Body of pancreas (tissue), 4 donors: ENCODE results near the gene ZNF277.

Experiments
- CTCF ChIP-seq, 7 experiments: fragments of 450-650 bp in 4 of 7; fragments of 200-600 bp in 3 of 7; sonication (generic) in 3 of 7; IDR thresholded peaks; one replicate each; pipeline ENCODE4 v1.5.1; 2016 to 2019; ENCODE audit warnings: antibody characterized with exemption in 7 of 7
- POLR2A ChIP-seq, 3 donors: fragments of 450-650 bp; IDR thresholded peaks; one replicate each; pipeline ENCODE4 v1.6.1; 2016; ENCODE audit warnings: antibody characterized with exemption in 3 of 3, mild to moderate bottlenecking in 2 of 3

GRCh38 chr7:112162784-112163506, 43.5 kb upstream of the ZNF277 start:
- no peak for TF ChIP-seq CTCF (IDR thresholded peaks at IDR 0.05)
- no peak for TF ChIP-seq POLR2A (IDR thresholded peaks at IDR 0.05)
